GM21447 (cell line): ENCODE data around the gene RPL13.

Experiments used
- ATAC-seq: cut with Tn5 transposase; IDR thresholded peaks from one replicate; pipeline ENCODE4 v1.9.1; 2021; ENCODE audit not compliant: unreplicated experiment

The RPL13 gene

GRCh38 chr16:89560378-89561141 is at the start of gene RPL13:
TSS of gene RPL13 (plus strand) at chr16:89560682. CDS start at chr16:89560960, 278 bp downstream.
- ATAC-seq: peak; percentile 72

GRCh38 chr16:89511374-89511773 is 49.1 kb upstream of the RPL13 start:
- ATAC-seq: no peak

GRCh38 chr16:89512453-89512852 is 48.0 kb upstream of the RPL13 start:
- ATAC-seq: no peak

GRCh38 chr16:89517128-89517527 is 43.4 kb upstream of the RPL13 start:
- no peak for ATAC-seq

- ATAC-seq: no peak
Observed at GRCh38 chr16:89519881-89520280, 40.6 kb upstream of the RPL13 start.

GRCh38 chr16:89522287-89522686 is 38.2 kb upstream of the RPL13 start:
- no peak for ATAC-seq

GRCh38 chr16:89523680-89524344 is 36.7 kb upstream of the RPL13 start:
- ATAC-seq: no peak

GRCh38 chr16:89525146-89525913 is 35.2 kb upstream of the RPL13 start:
- ATAC-seq: no peak

GRCh38 chr16:89529097-89529496 is 31.4 kb upstream of the RPL13 start:
- no peak for ATAC-seq

- ATAC-seq: no peak
Observed at GRCh38 chr16:89530401-89531381, 29.8 kb upstream of the RPL13 start.

- ATAC-seq: no peak
Observed at GRCh38 chr16:89531821-89532526, 28.5 kb upstream of the RPL13 start.

- ATAC-seq: no peak
Observed at GRCh38 chr16:89534252-89534756, 26.2 kb upstream of the RPL13 start.

- ATAC-seq: no peak
Observed at GRCh38 chr16:89536371-89536770, 24.1 kb upstream of the RPL13 start.

- no peak for ATAC-seq
Observed at GRCh38 chr16:89536886-89537548, 23.5 kb upstream of the RPL13 start.

- no peak for ATAC-seq
Observed at GRCh38 chr16:89537549-89537925, 22.9 kb upstream of the RPL13 start.

- no peak for ATAC-seq
Observed at GRCh38 chr16:89538286-89538685, 22.2 kb upstream of the RPL13 start.

GRCh38 chr16:89540557-89540956 is 19.9 kb upstream of the RPL13 start:
- no peak for ATAC-seq

- no peak for ATAC-seq
Observed at GRCh38 chr16:89541792-89542191, 18.7 kb upstream of the RPL13 start.

GRCh38 chr16:89544113-89544512 is 16.4 kb upstream of the RPL13 start:
- no peak for ATAC-seq
